D721Med (cell line): ENCODE measurements around the gene HOXA6.

Source experiments
- DNase-seq: peaks from one replicate; pipeline ENCODE4 v3.0.0; 2011; ENCODE audit warnings: low spot score; ENCODE audit not compliant: insufficient read length
- FAIRE-seq: peaks from 2 replicates; lab custom pipeline; 2011; peaks lifted over from hg19 to GRCh38; lab: Jason Lieb, UNC
- TF ChIP-seq, protein P1 (sequence below): IDR thresholded peaks from 2 replicates; pipeline ENCODE4 v1.5.1; 2012; ENCODE audit warnings: mild to moderate bottlenecking, control low read depth; ENCODE audit not compliant: insufficient read depth; ENCODE audit errors: missing control alignments

The HOXA6 gene

DNA sequence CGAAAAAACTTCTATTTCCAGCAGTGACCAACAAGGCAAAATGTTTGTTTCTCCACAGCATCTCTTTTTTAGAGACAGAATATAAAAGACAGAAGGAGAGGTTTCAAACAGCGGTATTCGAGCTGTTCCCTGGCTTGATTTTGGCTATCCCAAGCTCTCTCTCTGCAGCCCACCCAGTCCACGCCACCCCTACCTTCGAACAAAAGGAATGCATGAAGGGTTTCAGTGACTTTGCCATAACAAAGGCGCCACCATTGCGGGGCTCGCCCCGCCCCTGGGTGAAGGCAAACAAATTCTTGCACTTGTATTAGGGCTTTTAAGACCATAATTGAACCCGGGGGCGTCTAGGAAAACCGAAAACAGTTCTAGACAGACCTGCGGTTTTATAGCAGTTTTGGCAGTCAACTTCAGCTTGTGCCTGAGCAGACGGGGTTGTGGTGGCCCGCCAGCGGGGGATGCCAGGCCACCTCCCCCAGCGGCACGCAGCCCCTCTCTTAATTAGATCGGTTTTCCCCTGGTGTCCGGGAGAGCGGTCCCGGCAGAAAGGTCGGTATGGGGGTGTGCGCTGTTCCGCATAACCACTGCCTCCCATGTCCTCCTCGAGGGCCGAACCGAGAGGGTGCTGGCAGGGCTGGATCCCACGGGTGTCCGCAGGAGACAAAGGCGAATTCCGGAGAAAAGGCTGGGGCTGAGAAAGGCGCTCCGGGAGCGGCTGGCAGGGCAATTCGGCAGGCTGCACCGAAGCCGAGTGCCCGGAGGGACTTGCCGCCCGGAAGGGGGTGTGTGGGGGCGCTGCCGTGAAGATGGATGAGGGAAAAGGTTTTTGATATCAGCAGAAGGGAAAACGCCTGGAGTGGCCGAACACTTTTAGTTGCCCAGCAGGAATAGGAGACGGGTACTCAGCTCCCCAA is 40.2 kb upstream of the HOXA6 start:
- TF ChIP-seq, protein P1, sequence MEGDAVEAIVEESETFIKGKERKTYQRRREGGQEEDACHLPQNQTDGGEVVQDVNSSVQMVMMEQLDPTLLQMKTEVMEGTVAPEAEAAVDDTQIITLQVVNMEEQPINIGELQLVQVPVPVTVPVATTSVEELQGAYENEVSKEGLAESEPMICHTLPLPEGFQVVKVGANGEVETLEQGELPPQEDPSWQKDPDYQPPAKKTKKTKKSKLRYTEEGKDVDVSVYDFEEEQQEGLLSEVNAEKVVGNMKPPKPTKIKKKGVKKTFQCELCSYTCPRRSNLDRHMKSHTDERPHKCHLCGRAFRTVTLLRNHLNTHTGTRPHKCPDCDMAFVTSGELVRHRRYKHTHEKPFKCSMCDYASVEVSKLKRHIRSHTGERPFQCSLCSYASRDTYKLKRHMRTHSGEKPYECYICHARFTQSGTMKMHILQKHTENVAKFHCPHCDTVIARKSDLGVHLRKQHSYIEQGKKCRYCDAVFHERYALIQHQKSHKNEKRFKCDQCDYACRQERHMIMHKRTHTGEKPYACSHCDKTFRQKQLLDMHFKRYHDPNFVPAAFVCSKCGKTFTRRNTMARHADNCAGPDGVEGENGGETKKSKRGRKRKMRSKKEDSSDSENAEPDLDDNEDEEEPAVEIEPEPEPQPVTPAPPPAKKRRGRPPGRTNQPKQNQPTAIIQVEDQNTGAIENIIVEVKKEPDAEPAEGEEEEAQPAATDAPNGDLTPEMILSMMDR: no peak
- no peak for DNase-seq
- no peak for FAIRE-seq

- no peak for DNase-seq
- no peak for FAIRE-seq
- TF ChIP-seq, protein P1: no peak
Measured at GRCh38 chr7:27186668-27187474, 39.3 kb upstream of the HOXA6 start.

DNA sequence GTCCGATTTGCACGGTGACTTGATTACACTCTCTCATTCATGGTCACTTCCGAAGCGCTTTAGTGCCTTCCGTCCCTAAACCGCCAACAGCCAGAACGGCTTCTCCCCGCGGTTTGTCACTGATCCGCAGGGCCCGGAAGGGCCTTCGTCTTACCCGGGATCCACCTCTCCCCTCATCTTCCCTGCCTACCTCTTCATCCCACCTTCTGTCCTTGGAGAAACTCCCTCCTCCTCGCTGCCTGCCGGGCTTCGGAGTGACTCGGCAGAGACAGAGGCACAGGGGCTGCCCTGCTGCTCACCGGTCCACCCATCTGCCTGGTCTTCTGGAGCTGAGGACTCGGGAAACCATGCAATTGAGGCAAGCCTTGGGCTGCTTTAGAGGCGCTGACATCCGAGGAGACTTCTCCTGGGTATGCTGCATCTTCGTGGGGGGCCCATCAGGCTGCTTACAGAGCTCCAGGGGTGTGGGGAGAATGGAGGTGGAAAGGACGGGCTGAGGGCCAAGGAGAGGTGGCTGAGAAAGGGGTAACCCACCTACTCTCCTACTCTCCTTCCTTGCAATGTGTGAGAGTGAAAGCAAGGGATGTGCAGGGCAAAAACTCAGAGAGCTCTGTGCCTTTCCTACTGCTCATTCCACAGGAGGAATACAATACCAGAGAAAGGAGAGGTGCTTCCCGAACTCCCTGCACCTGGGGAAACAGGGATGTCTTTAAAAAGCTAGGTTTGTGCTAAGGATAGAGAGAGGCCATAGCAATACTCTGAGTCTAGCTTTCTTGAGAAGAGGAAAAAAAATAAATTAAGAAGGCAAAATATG is 38.5 kb upstream of the HOXA6 start:
- no peak for FAIRE-seq
- no peak for DNase-seq
- TF ChIP-seq, protein P1: no peak

- TF ChIP-seq, protein P1: no peak
- FAIRE-seq: no peak
- no peak for DNase-seq
Measured at GRCh38 chr7:27185013-27185853, 37.7 kb upstream of the HOXA6 start, which contains the start of gene HOXA11. HOXA11 (minus strand) TSS chr7:27185232; CDS start chr7:27185144, 88 bp downstream.

DNA sequence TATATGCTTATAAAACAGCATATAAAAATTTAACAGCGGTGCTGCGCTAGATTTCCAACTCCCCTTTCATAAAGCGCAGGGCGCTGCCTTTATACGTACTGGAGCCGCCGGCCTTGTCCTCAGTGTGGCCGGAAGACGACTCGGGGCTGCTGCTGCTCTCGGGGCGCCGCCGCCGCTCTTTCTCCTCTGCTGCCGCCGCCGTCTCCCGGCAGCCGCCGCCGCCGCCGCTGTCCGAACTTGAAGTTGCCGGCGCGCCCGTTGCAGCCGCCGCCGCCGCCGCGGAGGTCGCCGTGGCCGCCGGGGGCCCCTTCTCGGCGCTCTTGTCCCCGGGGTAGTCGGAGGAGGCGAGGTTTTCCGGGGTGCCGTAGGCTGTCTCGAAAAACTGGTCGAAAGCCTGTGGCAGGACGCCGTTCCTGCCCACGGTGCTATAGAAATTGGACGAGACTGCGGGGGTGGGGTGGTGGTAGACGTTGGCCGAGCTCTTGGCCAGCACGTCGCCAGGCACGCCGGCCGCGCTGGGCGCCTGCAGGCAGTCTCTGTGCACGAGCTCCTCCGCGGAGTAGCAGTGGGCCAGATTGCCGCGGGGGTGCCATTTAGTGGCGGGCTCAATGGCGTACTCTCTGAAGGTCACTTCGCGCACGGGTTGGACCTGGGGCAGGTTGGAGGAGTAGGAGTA is 36.9 kb upstream of the HOXA6 start:
- FAIRE-seq (no peak), DNase-seq (no peak)
- TF ChIP-seq, protein P1: no peak
